NAMALWA (cell line): ENCODE results near the gene CACNA2D3.
A peak's percentile ranks its signal among the peaks of the same experiment; 100 is the strongest.

Source experiments
- DNase-seq: peaks from one replicate; pipeline ENCODE4 v3.0.0-alpha.2; 2015; ENCODE audit warnings: low spot score

CACNA2D3 gene

GRCh38 chr3:54127499-54128056 is 5.2 kb downstream of the CACNA2D3 start:
- no peak for DNase-seq

GRCh38 chr3:54131026-54131605 is 8.8 kb downstream of the CACNA2D3 start:
- DNase-seq: no peak

- DNase-seq: no peak
These were observed 9.5 kb downstream of the CACNA2D3 start for GRCh38 chr3:54131890-54132289.

GRCh38 chr3:54132685-54133084 is 10.3 kb downstream of the CACNA2D3 start:
- no peak for DNase-seq

- no peak for DNase-seq
These were observed 10.8 kb downstream of the CACNA2D3 start for GRCh38 chr3:54133196-54133595.

- DNase-seq: no peak
These were observed 11.8 kb downstream of the CACNA2D3 start for GRCh38 chr3:54134155-54134554.

- DNase-seq: no peak
These were observed 12.4 kb downstream of the CACNA2D3 start for GRCh38 chr3:54134713-54135112.

- no peak for DNase-seq
These were observed 15.0 kb downstream of the CACNA2D3 start for GRCh38 chr3:54137311-54137710.

- DNase-seq: no peak
These were observed 16.7 kb downstream of the CACNA2D3 start for GRCh38 chr3:54138937-54139547.

- no peak for DNase-seq
These were observed 17.3 kb downstream of the CACNA2D3 start for GRCh38 chr3:54139630-54140029.

GRCh38 chr3:54144284-54144683 is 21.9 kb downstream of the CACNA2D3 start:
- no peak for DNase-seq

- DNase-seq: peak; percentile 17
These were observed 24.3 kb downstream of the CACNA2D3 start for GRCh38 chr3:54146506-54147239.

- DNase-seq: no peak
These were observed 28.6 kb downstream of the CACNA2D3 start for GRCh38 chr3:54150864-54151467.

GRCh38 chr3:54153477-54153876 is 31.1 kb downstream of the CACNA2D3 start:
- no peak for DNase-seq

- DNase-seq: no peak
These were observed 35.5 kb downstream of the CACNA2D3 start for GRCh38 chr3:54157860-54158259.

- no peak for DNase-seq
These were observed 37.6 kb downstream of the CACNA2D3 start for GRCh38 chr3:54159917-54160316.

GRCh38 chr3:54163441-54163840 is 41.1 kb downstream of the CACNA2D3 start:
- DNase-seq: no peak

GRCh38 chr3:54164192-54164975 is 42.0 kb downstream of the CACNA2D3 start:
- no peak for DNase-seq

GRCh38 chr3:54165865-54166264 is 43.5 kb downstream of the CACNA2D3 start:
- no peak for DNase-seq

- no peak for DNase-seq
These were observed 45.6 kb downstream of the CACNA2D3 start for GRCh38 chr3:54167999-54168398.

GRCh38 chr3:54168451-54168850 is 46.1 kb downstream of the CACNA2D3 start:
- DNase-seq: no peak

- no peak for DNase-seq
These were observed 47.2 kb downstream of the CACNA2D3 start for GRCh38 chr3:54169524-54169923.
